Smooth muscle cell (in vitro differentiated cells): ENCODE measurements around the gene BCKDK. TPM values are rescaled to one million over a fixed set of nuclear protein-coding genes. Genes with fewer than 3 reads are reported as not detected.

Experiments
- DNase-seq: peaks from one replicate; lab custom pipeline; 2025; ENCODE audit not compliant: unreplicated experiment; lab: John Stamatoyannopoulos, UW
- H2AFZ ChIP-seq: fragments of 200-600 bp; sonication (generic); 2 replicates; pipeline ENCODE4 v1.6.0; 2016; ENCODE audit warnings: antibody characterized with exemption, low read depth, mild to moderate bottlenecking
- H3F3A ChIP-seq: fragments of 200-600 bp; sonication (generic); 2 replicates; pipeline ENCODE4 v1.6.0; 2017; ENCODE audit warnings: antibody characterized with exemption, low read depth
- H3K27ac ChIP-seq: fragments of 200-600 bp; sonication (generic); 2 replicates; pipeline ENCODE4 v1.5.1; 2016; ENCODE audit warnings: low read depth, mild to moderate bottlenecking
- H3K27me3 ChIP-seq: fragments of 200-600 bp; sonication (generic); 2 replicates; pipeline ENCODE4 v1.6.1; 2016; ENCODE audit warnings: low read depth, mild to moderate bottlenecking
- H3K36me3 ChIP-seq: fragments of 200-600 bp; sonication (generic); 2 replicates; pipeline ENCODE4 v1.5.1; 2016; ENCODE audit warnings: low read depth
- H3K4me1 ChIP-seq: fragments of 200-600 bp; sonication (generic); 2 replicates; pipeline ENCODE4 v1.5.1; 2016; ENCODE audit warnings: low read depth
- H3K4me2 ChIP-seq: fragments of 200-600 bp; sonication (generic); 2 replicates; pipeline ENCODE4 v1.6.0; 2016; ENCODE audit warnings: mild to moderate bottlenecking
- H3K4me3 ChIP-seq: fragments of 200-600 bp; sonication (generic); 2 replicates; pipeline ENCODE4 v1.5.1; 2016; ENCODE audit warnings: mild to moderate bottlenecking
- H3K79me2 ChIP-seq: fragments of 200-600 bp; sonication (generic); 2 replicates; pipeline ENCODE4 v1.6.0; 2016; ENCODE audit warnings: low read depth, mild to moderate bottlenecking
- H3K9ac ChIP-seq: fragments of 200-600 bp; sonication (generic); 2 replicates; pipeline ENCODE4 v1.6.0; 2016; ENCODE audit warnings: low read depth
- H3K9me3 ChIP-seq: fragments of 200-600 bp; sonication (generic); replicated peaks from 2 replicates; pipeline ENCODE4 v1.5.1; 2016; ENCODE audit warnings: low read depth
- H4K20me1 ChIP-seq: fragments of 200-600 bp; sonication (generic); 2 replicates; pipeline ENCODE4 v1.6.0; 2016; ENCODE audit warnings: low read depth
- WGBS: methylation state at CpG from one replicate; pipeline ENCODE4 v1.1.7; 2016; ENCODE audit warnings: low lambda C conversion rate; 5-methylcytosine and 5-hydroxymethylcytosine counted together
- polyA plus RNA-seq: library from polyadenylated mRNA; unstranded; fragments of >200 nt; fragmentation: Nextera tagmentation; extraction: Ambion mirVana; gene quantifications from 2 replicates; pipeline ENCODE4 v1.2.1, GENCODE V29; 2016
- total RNA-seq: library from RNA; depleted of rRNA; stranded (reverse); fragments of >200 nt; gene quantifications from 2 replicates; pipeline ENCODE4 v1.2.3, GENCODE V29; 2014
- TF ChIP-seq, protein P1 (sequence below): fragments of 200-600 bp; sonication (generic); IDR thresholded peaks from 2 replicates; pipeline ENCODE4 v1.5.1; 2017; ENCODE audit warnings: borderline replicate concordance, mild to moderate bottlenecking, antibody characterized with exemption; ENCODE audit not compliant: insufficient read depth, poor library complexity, severe bottlenecking

The BCKDK gene
- total and polyA plus RNA-seq, 2 experiments from 2014 or later = 40.5 to 82.6 TPM

DNA sequence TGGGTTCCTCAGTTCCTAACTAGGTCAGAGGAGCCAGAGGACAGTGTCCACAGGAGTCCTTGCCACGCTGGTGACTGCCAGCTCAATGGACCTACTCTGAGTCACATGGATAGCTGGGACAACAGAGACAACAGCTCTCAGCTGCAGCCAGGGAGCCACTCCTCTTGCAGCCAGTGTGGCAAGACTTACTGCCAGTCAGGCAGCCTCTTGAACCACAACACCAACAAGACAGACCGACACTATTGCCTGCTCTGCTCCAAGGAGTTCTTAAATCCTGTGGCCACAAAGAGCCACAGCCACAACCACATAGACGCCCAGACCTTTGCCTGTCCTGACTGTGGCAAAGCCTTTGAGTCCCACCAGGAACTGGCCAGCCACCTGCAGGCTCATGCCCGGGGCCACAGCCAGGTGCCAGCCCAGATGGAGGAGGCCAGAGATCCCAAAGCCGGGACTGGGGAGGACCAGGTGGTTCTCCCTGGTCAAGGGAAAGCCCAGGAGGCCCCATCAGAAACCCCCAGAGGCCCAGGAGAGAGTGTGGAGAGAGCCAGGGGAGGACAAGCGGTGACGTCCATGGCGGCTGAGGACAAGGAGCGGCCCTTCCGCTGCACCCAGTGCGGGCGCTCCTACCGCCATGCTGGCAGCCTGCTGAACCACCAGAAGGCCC lies 27.3 kb upstream of the BCKDK start:
- H3K4me2 ChIP-seq = no peak overlapping the region
- H3K27ac ChIP-seq = no peak overlapping the region
- WGBS = 99% methylated on average over 13 of the region's 13 CpGs
- no peaks in the 10 kb centered on the region for H3K27me3 ChIP-seq
- no peaks in the 10 kb centered on the region for H3K4me1 ChIP-seq
- H3K36me3 ChIP-seq = no peaks in the 10 kb centered on the region
- DNase-seq = no peak
- H2AFZ ChIP-seq = no peak overlapping the region
- TF ChIP-seq, protein P1, sequence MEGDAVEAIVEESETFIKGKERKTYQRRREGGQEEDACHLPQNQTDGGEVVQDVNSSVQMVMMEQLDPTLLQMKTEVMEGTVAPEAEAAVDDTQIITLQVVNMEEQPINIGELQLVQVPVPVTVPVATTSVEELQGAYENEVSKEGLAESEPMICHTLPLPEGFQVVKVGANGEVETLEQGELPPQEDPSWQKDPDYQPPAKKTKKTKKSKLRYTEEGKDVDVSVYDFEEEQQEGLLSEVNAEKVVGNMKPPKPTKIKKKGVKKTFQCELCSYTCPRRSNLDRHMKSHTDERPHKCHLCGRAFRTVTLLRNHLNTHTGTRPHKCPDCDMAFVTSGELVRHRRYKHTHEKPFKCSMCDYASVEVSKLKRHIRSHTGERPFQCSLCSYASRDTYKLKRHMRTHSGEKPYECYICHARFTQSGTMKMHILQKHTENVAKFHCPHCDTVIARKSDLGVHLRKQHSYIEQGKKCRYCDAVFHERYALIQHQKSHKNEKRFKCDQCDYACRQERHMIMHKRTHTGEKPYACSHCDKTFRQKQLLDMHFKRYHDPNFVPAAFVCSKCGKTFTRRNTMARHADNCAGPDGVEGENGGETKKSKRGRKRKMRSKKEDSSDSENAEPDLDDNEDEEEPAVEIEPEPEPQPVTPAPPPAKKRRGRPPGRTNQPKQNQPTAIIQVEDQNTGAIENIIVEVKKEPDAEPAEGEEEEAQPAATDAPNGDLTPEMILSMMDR = no peak
- H4K20me1 ChIP-seq = peaks cover 29% of the 10 kb centered on the region
- H3K79me2 ChIP-seq = peaks cover 21% of the 10 kb centered on the region
- no peak overlapping the region for H3K4me3 ChIP-seq
- no peaks in the 10 kb centered on the region for H3F3A ChIP-seq
- H3K9me3 ChIP-seq = no peaks in the 10 kb centered on the region
- H3K9ac ChIP-seq = no peak overlapping the region

DNA sequence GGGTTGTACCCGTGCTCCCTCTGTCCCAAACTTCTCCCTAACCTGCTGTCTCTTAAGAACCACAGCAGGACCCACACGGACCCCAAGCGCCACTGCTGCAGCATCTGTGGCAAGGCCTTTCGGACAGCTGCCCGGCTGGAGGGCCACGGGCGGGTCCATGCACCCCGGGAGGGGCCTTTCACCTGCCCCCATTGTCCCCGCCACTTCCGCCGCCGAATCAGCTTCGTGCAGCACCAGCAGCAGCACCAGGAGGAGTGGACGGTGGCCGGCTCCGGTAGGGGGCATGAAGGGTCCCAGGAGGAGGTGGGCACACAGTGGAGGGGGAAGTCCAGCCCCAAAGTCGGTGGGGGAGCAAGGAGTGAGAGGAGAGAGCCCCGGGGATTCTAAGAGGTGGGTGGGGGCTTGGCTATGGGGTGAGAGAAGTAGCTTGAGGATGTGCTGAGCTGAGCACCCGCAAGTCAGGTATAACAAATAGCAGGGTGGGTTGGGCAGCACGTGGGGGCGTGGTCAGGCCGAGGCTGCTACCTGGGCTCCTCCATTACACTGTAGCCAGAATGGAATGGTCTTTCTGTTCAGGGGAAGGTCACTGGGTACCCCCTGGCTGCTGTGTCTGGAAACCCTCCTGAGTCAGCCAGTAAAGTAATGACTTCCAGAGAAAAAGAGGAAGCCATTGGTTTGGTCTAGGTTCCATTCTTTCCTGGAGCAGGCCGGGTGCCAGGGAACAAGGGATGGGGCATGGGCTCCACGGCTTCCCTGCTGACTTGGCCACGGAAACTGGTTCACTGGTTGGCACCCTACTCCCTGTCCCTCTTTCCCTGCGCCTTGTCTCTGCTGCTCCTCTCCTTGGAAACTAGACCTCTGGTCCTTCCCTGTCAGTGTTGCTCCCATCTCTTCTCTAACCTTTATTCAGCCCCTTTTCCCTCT lies 26.5 kb upstream of the BCKDK start:
- 94% methylated on average over 25 of the region's 26 CpGs for WGBS
- Histone ChIP-seq H3K79me2 (peaks cover 17% of the 10 kb centered on the region), H3K9me3 (no peaks in the 10 kb centered on the region)

DNA sequence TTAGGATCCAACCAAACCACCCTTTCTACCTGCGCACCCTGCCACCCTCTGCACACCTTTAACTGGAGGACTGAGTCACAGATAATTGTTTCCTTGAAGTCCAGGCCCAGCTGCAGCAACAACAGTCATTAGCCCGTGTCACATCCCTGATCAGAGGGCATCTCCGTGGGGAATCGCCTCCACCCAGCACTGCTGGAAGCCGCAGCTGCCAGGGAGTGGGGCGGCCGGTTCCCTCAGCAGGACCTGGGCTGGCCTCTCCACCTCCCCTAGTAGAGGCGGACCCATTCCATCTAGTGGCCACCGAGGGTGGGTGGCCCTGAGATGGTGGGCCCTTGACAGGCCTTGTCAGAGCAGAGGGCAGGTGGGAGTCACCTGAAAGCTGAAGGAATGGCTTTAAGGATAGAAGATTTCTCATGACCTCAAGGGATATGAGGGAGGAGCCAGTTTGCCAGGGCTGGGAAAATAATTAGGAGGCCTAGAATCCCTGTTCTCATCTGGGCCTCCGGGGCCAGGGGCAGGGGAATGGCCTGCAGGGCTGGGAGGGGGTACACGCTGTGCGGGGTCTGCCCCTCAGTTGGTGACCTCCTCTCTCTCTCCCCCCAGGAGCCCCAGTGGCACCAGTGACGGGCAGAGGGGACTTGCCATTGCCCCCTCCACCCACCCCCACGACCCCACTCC lies 25.7 kb upstream of the BCKDK start:
- H3K9ac ChIP-seq = no peak overlapping the region
- H3F3A ChIP-seq = no peaks in the 10 kb centered on the region
- no peaks in the 10 kb centered on the region for H3K36me3 ChIP-seq
- H3K4me1 ChIP-seq = no peaks in the 10 kb centered on the region
- H3K27ac ChIP-seq = no peak overlapping the region
- H3K4me3 ChIP-seq = no peak overlapping the region
- TF ChIP-seq, protein P1 = no peak
- H3K79me2 ChIP-seq = peaks cover 16% of the 10 kb centered on the region
- no peaks in the 10 kb centered on the region for H3K9me3 ChIP-seq
- H2AFZ ChIP-seq = no peak overlapping the region
- no peak overlapping the region for H3K4me2 ChIP-seq
- no peaks in the 10 kb centered on the region for H3K27me3 ChIP-seq
- DNase-seq = no peak
- peaks cover 29% of the 10 kb centered on the region for H4K20me1 ChIP-seq
- WGBS = 85% methylated on average over 12 of the region's 14 CpGs

More for the DNA sequence above, 26.5 kb upstream of the BCKDK start:
- TF ChIP-seq, protein P1 = no peak
- peaks cover 29% of the 10 kb centered on the region for H4K20me1 ChIP-seq
- no peak for DNase-seq
- no peaks in the 10 kb centered on the region for H3K27me3 ChIP-seq
- no peak overlapping the region for H3K27ac ChIP-seq
- H3F3A ChIP-seq = no peaks in the 10 kb centered on the region
- no peaks in the 10 kb centered on the region for H3K36me3 ChIP-seq
- H3K9ac ChIP-seq = no peak overlapping the region
- H2AFZ ChIP-seq = no peak overlapping the region
- H3K4me2 ChIP-seq = no peak overlapping the region
- H3K4me1 ChIP-seq = no peaks in the 10 kb centered on the region
- H3K4me3 ChIP-seq = no peak overlapping the region
